GM12878 (cell line): ENCODE data around the gene CDCA5.

Experiments
- CTCF ChIP-seq, 3 experiments: IDR thresholded peaks in 2 of 3; conservative IDR thresholded peaks in 1 of 3; 2 replicates each; pipeline ENCODE4 v1.5.1; 2011; ENCODE audit warnings: low read depth in 3 of 3, low read length in 3 of 3, mild to moderate bottlenecking in 3 of 3, control low read depth in 2 of 3, moderate library complexity in 2 of 3, inconsistent platforms in 1 of 3, mixed read lengths in 1 of 3; ENCODE audit not compliant: control insufficient read depth in 2 of 3, insufficient read depth in 1 of 3; ENCODE audit errors: extremely low read depth in 1 of 3
- ZBTB40 ChIP-seq: fragments of 450-650 bp; IDR thresholded peaks from 2 replicates; pipeline ENCODE4 v1.6.1; 2016; ENCODE audit warnings: mild to moderate bottlenecking, moderate library complexity, borderline replicate concordance

GRCh38 chr11:65047581-65048422, 36.0 kb downstream of the CDCA5 start:
- TF ChIP-seq CTCF (IDR thresholded peaks at IDR 0.05 in 2 of 3, conservative IDR thresholded peaks at IDR 0.05 in 1 of 3; ENCODE audit: control insufficient read depth in 2 of 3, extremely low read depth in 1 of 3, insufficient read depth in 1 of 3, low read depth in 3 of 3, low read length in 3 of 3) (no peak), ZBTB40 (no peak)
